ENCODE measurements around the gene BMPR1A. TPM values are rescaled to one million over a fixed set of nuclear protein-coding genes. Genes with fewer than 3 reads are reported as not detected.

The BMPR1A gene
- total and polyA plus RNA-seq, 2 of the 13 experiments (the other 11 are each of a cell fraction or from before 2014, with no cell fraction given) = 17.8 to 44.2 TPM

- TF ChIP-seq MNT (IDR thresholded peaks at IDR 0.05) (no peak), ZSCAN22 (CRISPR knock-in tag; IDR thresholded peaks at IDR 0.05) (no peak), ZNF883 (CRISPR knock-in tag; IDR thresholded peaks at IDR 0.05; ENCODE audit: not compliant biosample characterization) (no peak), AFF4 (CRISPR knock-in tag; IDR thresholded peaks at IDR 0.05) (no peak)
Measured at GRCh38 chr10:86798611-86799010, 42.2 kb downstream of the BMPR1A start (continued).

GRCh38 chr10:86799188-86799845 lies 42.9 kb downstream of the BMPR1A start:
- 97% methylated on average over 8 of the region's 8 CpGs for WGBS (ENCODE audit: low lambda C conversion rate)
- no peak for TF ChIP-seq PITX1 (CRISPR knock-in tag; IDR thresholded peaks at IDR 0.05)
- TF ChIP-seq HIC2 (CRISPR knock-in tag; IDR thresholded peaks at IDR 0.05; ENCODE audit: low read depth) = no peak
- no peak for TF ChIP-seq HIVEP1 (CRISPR knock-in tag; IDR thresholded peaks at IDR 0.05)
- no peak for TF ChIP-seq ZNF10 (CRISPR knock-in tag; IDR thresholded peaks at IDR 0.05; ENCODE audit: borderline replicate concordance, low read depth)
- no peak for TF ChIP-seq ZNF282 (IDR thresholded peaks at IDR 0.05; ENCODE audit: partially characterized antibody)
- TF ChIP-seq ZNF513 (CRISPR knock-in tag; conservative IDR thresholded peaks at IDR 0.05) = no peak
- TF ChIP-seq SRSF4 (IDR thresholded peaks at IDR 0.05; ENCODE audit: low read depth, low read length, poor library complexity, severe bottlenecking) = no peak
- Histone ChIP-seq H2AFZ (ENCODE audit: low read length) (no peak overlapping the region), H3K27ac (ENCODE audit: extremely low read length, insufficient read depth, low read length) (no peak overlapping the region), H3K9me3 (ENCODE audit: low read length) (no peaks in the 10 kb centered on the region), H3K4me1 (ENCODE audit: insufficient read depth, low read length) (peaks cover 7% of the 10 kb centered on the region; the same call in 1 of the 2 replicates), H3K9ac (ENCODE audit: insufficient read depth, low read depth, low read length) (no peak overlapping the region), H3K4me3 (replicated peaks in 1 of 3; ENCODE audit: insufficient read depth in 1 of 3, low read depth in 2 of 3, low read length in 3 of 3) (no peak overlapping the region), H3K36me3 (replicated peaks in 1 of 2; ENCODE audit: control insufficient read depth in 1 of 2, insufficient read depth in 2 of 2, low read length in 2 of 2) (no peaks in the 10 kb centered on the region), H4K20me1 (ENCODE audit: insufficient read depth, low read length) (no peaks in the 10 kb centered on the region), H3K4me2 (ENCODE audit: low read depth, low read length) (no peak overlapping the region), H3K79me2 (ENCODE audit: insufficient read depth, low read length) (peaks cover 28% of the 10 kb centered on the region), H3K27me3 (ENCODE audit: control insufficient read depth in 1 of 2, insufficient read depth in 2 of 2, low read length in 2 of 2) (no peaks in the 10 kb centered on the region)
- in situ Hi-C loops (cut with HindIII; ENCODE audit: extremely low pct_ligation_motif_present, low pct_unique_long_range_greater_than_20kb) (no loop called here), intact Hi-C loops (cut with micrococcal nuclease; ENCODE audit: unreplicated experiment) (no loop called here)
- no TSS peak for BruUV-seq (replicated peaks)
- no peak for DNase-seq (ENCODE audit: low spot score)
- POLR2A ChIA-PET = no interaction called here
- CTCF ChIA-PET (ENCODE audit: low intra/inter-chr PET ratio, low total read pairs) = no interaction called here
- no peak for FAIRE-seq
- no peak for ATAC-seq

Measured in HepG2 (cell line).